WTC11 (cell line): ENCODE measurements around the gene CELSR1. TPM values are rescaled to one million over a fixed set of nuclear protein-coding genes. Genes with fewer than 3 reads are reported as not detected.

ENCODE experiments used
- ATAC-seq: fragments of 200-7000 bp; cut with Tn5 transposase; 2 replicates; pipeline ENCODE4 v1.10.0; 2021; ENCODE audit warnings: mild to moderate bottlenecking, moderate library complexity
- CTCF ChIA-PET: fragments of 300-600 bp; sonication (Branson Sonifier 250); formaldehyde crosslinking; loops from one replicate; lab custom pipeline; 2021; ENCODE audit warnings: antibody characterized with exemption; lab: Charles Lee
- POLR2A ChIA-PET: fragments of 350-600 bp; sonication (Branson Sonifier 250); formaldehyde crosslinking; loops from one replicate; lab custom pipeline; 2021; ENCODE audit warnings: antibody characterized with exemption; lab: Charles Lee
- DNase-seq: peaks from one replicate; pipeline ENCODE4 v3.0.0; 2021; ENCODE audit warnings: low spot score
- H3K27ac Mint-ChIP-seq: 2 replicates; pipeline ENCODE4 v1.8.0; 2021; ENCODE audit warnings: mixed read lengths
- H3K27me3 Mint-ChIP-seq: 2 replicates; pipeline ENCODE4 v1.8.0; 2021; ENCODE audit warnings: low read depth, mild to moderate bottlenecking, moderate library complexity, mixed read lengths
- H3K36me3 Mint-ChIP-seq: 2 replicates; pipeline ENCODE4 v1.8.0; 2021; ENCODE audit warnings: mixed read lengths
- H3K4me1 Mint-ChIP-seq: 2 replicates; pipeline ENCODE4 v1.8.0; 2022; ENCODE audit warnings: mixed read lengths
- H3K4me3 Mint-ChIP-seq: 2 replicates; pipeline ENCODE4 v1.8.0; 2021; ENCODE audit warnings: mild to moderate bottlenecking, moderate library complexity, mixed read lengths
- H3K9me3 Mint-ChIP-seq: 2 replicates; pipeline ENCODE4 v1.8.0; 2021; ENCODE audit warnings: mixed read lengths
- ATF6 ChIP-seq: sonication (generic); formaldehyde crosslinking; IDR thresholded peaks from 2 replicates; pipeline ENCODE4 v1.8.1; 2023; ENCODE audit warnings: mild to moderate bottlenecking, missing genetic modification reagents
- CBFB ChIP-seq: sonication (generic); formaldehyde crosslinking; IDR thresholded peaks from 2 replicates; pipeline ENCODE4 v1.8.1; 2022; ENCODE audit warnings: mild to moderate bottlenecking, low read depth, missing genetic modification reagents
- ERG ChIP-seq: fragments of 250-450 bp; sonication (Bioruptor Pico); IDR thresholded peaks from 2 replicates; pipeline ENCODE4 v1.8.0; 2021; ENCODE audit warnings: mild to moderate bottlenecking
- ESRRA ChIP-seq: sonication (generic); formaldehyde crosslinking; IDR thresholded peaks from 2 replicates; pipeline ENCODE4 v1.8.1; 2022; ENCODE audit warnings: mild to moderate bottlenecking, missing genetic modification reagents, borderline replicate concordance
- FOXP1 ChIP-seq: sonication (generic); formaldehyde crosslinking; IDR thresholded peaks from 2 replicates; pipeline ENCODE4 v1.8.0; 2022; ENCODE audit warnings: missing genetic modification reagents, mild to moderate bottlenecking, moderate library complexity, borderline replicate concordance
- NFYB ChIP-seq: sonication (generic); formaldehyde crosslinking; conservative IDR thresholded peaks from 2 replicates; pipeline ENCODE4 v1.8.0; 2022; ENCODE audit warnings: low read depth, missing genetic modification reagents
- PREB ChIP-seq: sonication (generic); formaldehyde crosslinking; IDR thresholded peaks from 2 replicates; pipeline ENCODE4 v1.8.1; 2022; ENCODE audit warnings: mild to moderate bottlenecking, missing genetic modification reagents, moderate library complexity, borderline replicate concordance
- total RNA-seq: library from RNA; stranded (reverse); gene quantifications from 3 replicates; pipeline ENCODE4 v1.2.3, GENCODE V29; 2021
- TF ChIP-seq, protein P1 (sequence below): fragments of 250-450 bp; sonication (Bioruptor Pico); IDR thresholded peaks from 2 replicates; pipeline ENCODE4 v1.9.0; 2021; ENCODE audit warnings: mild to moderate bottlenecking
- TF ChIP-seq, protein P2 (sequence below): fragments of 250-450 bp; sonication (Bioruptor Pico); IDR thresholded peaks from 2 replicates; pipeline ENCODE4 v1.9.0; 2021; ENCODE audit warnings: moderate library complexity, mild to moderate bottlenecking, inconsistent platforms, borderline replicate concordance
- TF ChIP-seq, protein P3 (sequence below): fragments of 250-450 bp; sonication (Bioruptor Pico); IDR thresholded peaks from 2 replicates; pipeline ENCODE4 v1.9.0; 2021; ENCODE audit warnings: mild to moderate bottlenecking
- TF ChIP-seq, protein P4 (sequence below): sonication (generic); formaldehyde crosslinking; IDR thresholded peaks from 2 replicates; pipeline ENCODE4 v1.8.0; 2022; ENCODE audit warnings: missing genetic modification reagents
- TF ChIP-seq, protein P5 (sequence below): sonication (generic); formaldehyde crosslinking; IDR thresholded peaks from 2 replicates; pipeline ENCODE4 v1.8.0; 2022; ENCODE audit warnings: mild to moderate bottlenecking, missing genetic modification reagents

CELSR1 gene
- total RNA-seq, 1 experiment from 2014 or later = 16.8 TPM

DNA sequence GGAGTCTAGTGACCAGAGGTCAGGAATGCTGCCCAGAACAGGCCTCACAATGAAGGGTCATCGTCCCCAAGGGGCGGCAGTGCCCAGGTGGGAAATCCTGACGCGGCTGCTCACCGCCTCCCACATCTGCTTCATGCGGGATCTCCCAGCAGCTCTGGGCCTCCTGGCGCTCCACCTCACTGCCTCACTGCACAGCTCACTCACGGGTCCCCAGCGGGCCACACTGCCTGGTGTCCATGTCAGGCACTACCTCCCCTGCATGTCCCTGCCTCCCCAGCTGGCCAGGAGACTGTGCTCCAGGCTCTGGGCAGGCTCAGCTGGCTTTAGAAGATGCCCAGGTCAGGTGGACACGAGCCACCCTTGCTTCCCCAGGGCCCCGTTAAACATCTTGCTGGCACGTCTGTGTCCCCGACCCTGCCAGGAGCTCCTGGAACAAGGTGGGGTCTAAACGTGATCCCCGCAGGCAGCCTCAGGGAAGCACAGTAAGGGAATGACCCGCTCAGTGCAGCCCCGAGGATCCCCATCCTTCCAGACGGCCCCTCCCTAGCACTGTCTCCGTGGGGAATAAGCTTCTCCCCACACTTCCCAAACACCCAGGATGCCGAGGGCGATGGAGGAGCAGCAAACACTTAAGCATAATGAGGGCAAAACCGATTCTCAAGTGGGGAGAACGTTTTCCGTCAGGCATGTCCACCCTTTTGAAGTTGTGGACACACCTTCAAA lies 108.7 kb downstream of the CELSR1 start:
- no peak overlapping the region for H3K27ac Mint-ChIP-seq
- H3K4me1 Mint-ChIP-seq = no peaks in the 10 kb centered on the region
- CTCF ChIA-PET = interaction anchor here (1.7 kb wide), 1 partner anchor 61 kb away, joined by 8 read pairs; no protein-coding TSS in a partner anchor
- H3K9me3 Mint-ChIP-seq = peaks cover 17% of the 10 kb centered on the region
- peaks cover 13% of the 10 kb centered on the region for H3K36me3 Mint-ChIP-seq
- no peak overlapping the region for H3K4me3 Mint-ChIP-seq
- no peak for ATAC-seq
- no peaks in the 10 kb centered on the region for H3K27me3 Mint-ChIP-seq
- no peak for DNase-seq
- POLR2A ChIA-PET = no interaction called here
- TF ChIP-seq, protein P1, sequence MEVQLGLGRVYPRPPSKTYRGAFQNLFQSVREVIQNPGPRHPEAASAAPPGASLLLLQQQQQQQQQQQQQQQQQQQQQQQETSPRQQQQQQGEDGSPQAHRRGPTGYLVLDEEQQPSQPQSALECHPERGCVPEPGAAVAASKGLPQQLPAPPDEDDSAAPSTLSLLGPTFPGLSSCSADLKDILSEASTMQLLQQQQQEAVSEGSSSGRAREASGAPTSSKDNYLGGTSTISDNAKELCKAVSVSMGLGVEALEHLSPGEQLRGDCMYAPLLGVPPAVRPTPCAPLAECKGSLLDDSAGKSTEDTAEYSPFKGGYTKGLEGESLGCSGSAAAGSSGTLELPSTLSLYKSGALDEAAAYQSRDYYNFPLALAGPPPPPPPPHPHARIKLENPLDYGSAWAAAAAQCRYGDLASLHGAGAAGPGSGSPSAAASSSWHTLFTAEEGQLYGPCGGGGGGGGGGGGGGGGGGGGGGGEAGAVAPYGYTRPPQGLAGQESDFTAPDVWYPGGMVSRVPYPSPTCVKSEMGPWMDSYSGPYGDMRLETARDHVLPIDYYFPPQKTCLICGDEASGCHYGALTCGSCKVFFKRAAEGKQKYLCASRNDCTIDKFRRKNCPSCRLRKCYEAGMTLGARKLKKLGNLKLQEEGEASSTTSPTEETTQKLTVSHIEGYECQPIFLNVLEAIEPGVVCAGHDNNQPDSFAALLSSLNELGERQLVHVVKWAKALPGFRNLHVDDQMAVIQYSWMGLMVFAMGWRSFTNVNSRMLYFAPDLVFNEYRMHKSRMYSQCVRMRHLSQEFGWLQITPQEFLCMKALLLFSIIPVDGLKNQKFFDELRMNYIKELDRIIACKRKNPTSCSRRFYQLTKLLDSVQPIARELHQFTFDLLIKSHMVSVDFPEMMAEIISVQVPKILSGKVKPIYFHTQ = no peak
- TF ChIP-seq ATF6 (CRISPR knock-in tag) (no peak), CBFB (CRISPR knock-in tag) (no peak), ESRRA (CRISPR knock-in tag) (no peak), ERG (no peak), PREB (no peak), FOXP1 (CRISPR knock-in tag) (no peak)
- TF ChIP-seq, protein P2, sequence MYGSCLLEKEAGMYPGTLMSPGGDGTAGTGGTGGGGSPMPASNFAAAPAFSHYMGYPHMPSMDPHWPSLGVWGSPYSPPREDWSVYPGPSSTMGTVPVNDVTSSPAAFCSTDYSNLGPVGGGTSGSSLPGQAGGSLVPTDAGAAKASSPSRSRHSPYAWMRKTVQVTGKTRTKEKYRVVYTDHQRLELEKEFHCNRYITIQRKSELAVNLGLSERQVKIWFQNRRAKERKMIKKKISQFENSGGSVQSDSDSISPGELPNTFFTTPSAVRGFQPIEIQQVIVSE (CRISPR knock-in tag) = no peak
- TF ChIP-seq, protein P3, sequence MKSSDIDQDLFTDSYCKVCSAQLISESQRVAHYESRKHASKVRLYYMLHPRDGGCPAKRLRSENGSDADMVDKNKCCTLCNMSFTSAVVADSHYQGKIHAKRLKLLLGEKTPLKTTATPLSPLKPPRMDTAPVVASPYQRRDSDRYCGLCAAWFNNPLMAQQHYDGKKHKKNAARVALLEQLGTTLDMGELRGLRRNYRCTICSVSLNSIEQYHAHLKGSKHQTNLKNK = no peak
- TF ChIP-seq, all 79 proteins: peak for 0

- peaks cover 13% of the 10 kb centered on the region for H3K36me3 Mint-ChIP-seq
- ChIA-PET CTCF (interaction anchor here (1.7 kb wide), 1 partner anchor 60 kb away, joined by 8 read pairs; no protein-coding TSS in a partner anchor), POLR2A (no interaction called here)
- no peaks in the 10 kb centered on the region for H3K4me1 Mint-ChIP-seq
- H3K4me3 Mint-ChIP-seq = no peak overlapping the region
- H3K9me3 Mint-ChIP-seq = peaks cover 17% of the 10 kb centered on the region
- DNase-seq = no peak
- no peak overlapping the region for H3K27ac Mint-ChIP-seq
- no peaks in the 10 kb centered on the region for H3K27me3 Mint-ChIP-seq
- ATAC-seq = no peak
- TF ChIP-seq NFYB (CRISPR knock-in tag) (no peak), ERG (no peak)
- TF ChIP-seq, protein P4, sequence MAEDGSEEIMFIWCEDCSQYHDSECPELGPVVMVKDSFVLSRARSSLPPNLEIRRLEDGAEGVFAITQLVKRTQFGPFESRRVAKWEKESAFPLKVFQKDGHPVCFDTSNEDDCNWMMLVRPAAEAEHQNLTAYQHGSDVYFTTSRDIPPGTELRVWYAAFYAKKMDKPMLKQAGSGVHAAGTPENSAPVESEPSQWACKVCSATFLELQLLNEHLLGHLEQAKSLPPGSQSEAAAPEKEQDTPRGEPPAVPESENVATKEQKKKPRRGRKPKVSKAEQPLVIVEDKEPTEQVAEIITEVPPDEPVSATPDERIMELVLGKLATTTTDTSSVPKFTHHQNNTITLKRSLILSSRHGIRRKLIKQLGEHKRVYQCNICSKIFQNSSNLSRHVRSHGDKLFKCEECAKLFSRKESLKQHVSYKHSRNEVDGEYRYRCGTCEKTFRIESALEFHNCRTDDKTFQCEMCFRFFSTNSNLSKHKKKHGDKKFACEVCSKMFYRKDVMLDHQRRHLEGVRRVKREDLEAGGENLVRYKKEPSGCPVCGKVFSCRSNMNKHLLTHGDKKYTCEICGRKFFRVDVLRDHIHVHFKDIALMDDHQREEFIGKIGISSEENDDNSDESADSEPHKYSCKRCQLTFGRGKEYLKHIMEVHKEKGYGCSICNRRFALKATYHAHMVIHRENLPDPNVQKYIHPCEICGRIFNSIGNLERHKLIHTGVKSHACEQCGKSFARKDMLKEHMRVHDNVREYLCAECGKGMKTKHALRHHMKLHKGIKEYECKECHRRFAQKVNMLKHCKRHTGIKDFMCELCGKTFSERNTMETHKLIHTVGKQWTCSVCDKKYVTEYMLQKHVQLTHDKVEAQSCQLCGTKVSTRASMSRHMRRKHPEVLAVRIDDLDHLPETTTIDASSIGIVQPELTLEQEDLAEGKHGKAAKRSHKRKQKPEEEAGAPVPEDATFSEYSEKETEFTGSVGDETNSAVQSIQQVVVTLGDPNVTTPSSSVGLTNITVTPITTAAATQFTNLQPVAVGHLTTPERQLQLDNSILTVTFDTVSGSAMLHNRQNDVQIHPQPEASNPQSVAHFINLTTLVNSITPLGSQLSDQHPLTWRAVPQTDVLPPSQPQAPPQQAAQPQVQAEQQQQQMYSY (CRISPR knock-in tag) = no peak
- TF ChIP-seq, protein P5, sequence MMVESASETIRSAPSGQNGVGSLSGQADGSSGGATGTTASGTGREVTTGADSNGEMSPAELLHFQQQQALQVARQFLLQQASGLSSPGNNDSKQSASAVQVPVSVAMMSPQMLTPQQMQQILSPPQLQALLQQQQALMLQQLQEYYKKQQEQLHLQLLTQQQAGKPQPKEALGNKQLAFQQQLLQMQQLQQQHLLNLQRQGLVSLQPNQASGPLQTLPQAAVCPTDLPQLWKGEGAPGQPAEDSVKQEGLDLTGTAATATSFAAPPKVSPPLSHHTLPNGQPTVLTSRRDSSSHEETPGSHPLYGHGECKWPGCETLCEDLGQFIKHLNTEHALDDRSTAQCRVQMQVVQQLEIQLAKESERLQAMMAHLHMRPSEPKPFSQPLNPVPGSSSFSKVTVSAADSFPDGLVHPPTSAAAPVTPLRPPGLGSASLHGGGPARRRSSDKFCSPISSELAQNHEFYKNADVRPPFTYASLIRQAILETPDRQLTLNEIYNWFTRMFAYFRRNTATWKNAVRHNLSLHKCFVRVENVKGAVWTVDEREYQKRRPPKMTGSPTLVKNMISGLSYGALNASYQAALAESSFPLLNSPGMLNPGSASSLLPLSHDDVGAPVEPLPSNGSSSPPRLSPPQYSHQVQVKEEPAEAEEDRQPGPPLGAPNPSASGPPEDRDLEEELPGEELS (CRISPR knock-in tag) = no peak
Measured at GRCh38 chr22:46428171-46428570, 109.2 kb downstream of the CELSR1 start.
